GM04503 (cell line): ENCODE results near the gene PRKRA.
"Not testable (repeated sequence)": the region's sequence is repeated elsewhere in the genome, so short reads cannot be mapped to it uniquely, and the experiment has no call there.

Source experiments
- DNase-seq: peaks from one replicate; pipeline ENCODE4 v3.0.0-alpha.2; 2012; ENCODE audit warnings: low read depth

PRKRA gene

GRCh38 chr2:178457390-178457886 lies 6.5 kb upstream of the PRKRA start:
- no peak for DNase-seq

GRCh38 chr2:178455947-178456346 lies 5.0 kb upstream of the PRKRA start:
- no peak for DNase-seq

GRCh38 chr2:178452870-178453269 lies 1.9 kb upstream of the PRKRA start:
- no peak for DNase-seq

- DNase-seq = no peak
Measured at GRCh38 chr2:178452334-178452733, 1.4 kb upstream of the PRKRA start.

- DNase-seq = no peak
Measured at GRCh38 chr2:178450524-178450773, 526 bp downstream of the PRKRA start.

- DNase-seq = no peak
Measured at GRCh38 chr2:178449700-178450523, 1.1 kb downstream of the PRKRA start.

GRCh38 chr2:178448968-178449661 lies 1.9 kb downstream of the PRKRA start:
- no peak for DNase-seq

- DNase-seq = no peak
Measured at GRCh38 chr2:178441426-178441825, 9.5 kb downstream of the PRKRA start.

- no peak for DNase-seq
Measured at GRCh38 chr2:178436662-178437061, 14.3 kb downstream of the PRKRA start.

- no peak for DNase-seq
Measured at GRCh38 chr2:178429336-178429735, 21.6 kb downstream of the PRKRA start.

GRCh38 chr2:178428396-178428806 lies 22.6 kb downstream of the PRKRA start:
- no peak for DNase-seq

GRCh38 chr2:178427458-178427857 lies 23.5 kb downstream of the PRKRA start:
- no peak for DNase-seq

GRCh38 chr2:178426388-178426787 lies 24.6 kb downstream of the PRKRA start:
- no peak for DNase-seq

- no peak for DNase-seq
Measured at GRCh38 chr2:178425255-178425827, 25.6 kb downstream of the PRKRA start.

- not testable (repeated sequence) for DNase-seq
Measured at GRCh38 chr2:178423746-178424145, 27.2 kb downstream of the PRKRA start.

- no peak for DNase-seq
Measured at GRCh38 chr2:178422097-178422496, 28.9 kb downstream of the PRKRA start.

GRCh38 chr2:178420463-178420999 lies 30.4 kb downstream of the PRKRA start:
- DNase-seq = no peak

GRCh38 chr2:178419123-178419522 lies 31.9 kb downstream of the PRKRA start:
- DNase-seq = no peak

GRCh38 chr2:178418426-178418825 lies 32.5 kb downstream of the PRKRA start:
- DNase-seq = no peak

- no peak for DNase-seq
Measured at GRCh38 chr2:178417916-178418315, 33.1 kb downstream of the PRKRA start.

- DNase-seq = no peak
Measured at GRCh38 chr2:178415979-178416378, 35.0 kb downstream of the PRKRA start.

- DNase-seq = peak; percentile 71
Measured at GRCh38 chr2:178414266-178415247, 36.4 kb downstream of the PRKRA start.
